Right cardiac atrium (tissue), 5 donors: ENCODE measurements around the gene NADSYN1. TPM values are rescaled to one million over a fixed set of nuclear protein-coding genes. Genes with fewer than 3 reads are reported as not detected.

Source experiments
- ATAC-seq, 2 donors: fragments of 200-7000 bp; cut with Tn5 transposase; one replicate each; pipeline versions ENCODE4 v1.8.0 to v1.9.1; 2020; ENCODE audit warnings: moderate library complexity in 2 of 2, mild to moderate bottlenecking in 1 of 2
- DNase-seq, 3 donors: peaks; one replicate each; pipeline ENCODE4 v3.0.0-alpha.2; 2020
- H3K27ac ChIP-seq: one replicate; pipeline ENCODE4 v1.5.1; 2013; ENCODE audit warnings: mild to moderate bottlenecking, low read length, control low read depth, moderate library complexity
- H3K27me3 ChIP-seq: one replicate; pipeline ENCODE4 v1.6.1; 2013; ENCODE audit not compliant: control insufficient read depth, insufficient read depth
- H3K4me1 ChIP-seq: one replicate; pipeline ENCODE4 v1.6.1; 2013; ENCODE audit warnings: low read length; ENCODE audit not compliant: control insufficient read depth, insufficient read depth
- H3K4me3 ChIP-seq: one replicate; pipeline ENCODE4 v1.5.1; 2013; ENCODE audit warnings: low read length, control low read depth
- H3K9me3 ChIP-seq: one replicate; pipeline ENCODE4 v1.6.1; 2013; ENCODE audit warnings: low read length; ENCODE audit not compliant: control insufficient read depth
- WGBS: extraction: QIAGEN DNeasy Blood & Tissue Kit; methylation state at CpG from one replicate; pipeline ENCODE4 v1.1.7; 2013; 5-methylcytosine and 5-hydroxymethylcytosine counted together
- intact Hi-C, 4 donors: fragments of 100-400 bp; cut with DNase I; formaldehyde crosslinking; loops; one replicate each; pipeline versions ENCODE4 v1.11.0 to v1.14.0; 2022 to 2023
- polyA plus RNA-seq: library from polyadenylated mRNA; stranded (reverse); fragments of 200-250 nt; gene quantifications from one replicate; pipeline ENCODE4 v1.2.3, GENCODE V29; 2013
- total RNA-seq, 4 donors: library from RNA; stranded (reverse); fragmentation: NEBNext Ultra II Directional; extraction: Animal tissue kit (Norgen Biotek cat#: 25700); gene quantifications; one replicate each; pipeline ENCODE4 v1.2.1, GENCODE V29; 2021
- donor health status: healthy with polysubstance abuse.
- donor health status: DM: no; HTN: yes; CAD: no.
- donor health status: DM: no; HTN: no; CAD: no.
- donor health status: DM: no; HTN: yes; CAD: no; lungs with severe emphysema.
- donor health status: DM: yes; HTN: yes; CAD: no.

NADSYN1 gene
- total and polyA plus RNA-seq, 5 donors, result 21.5 to 28.2 (median 25.1) TPM

- Histone ChIP-seq H3K27me3 (no peaks in the 10 kb centered on the region), H3K4me1 (no peaks in the 10 kb centered on the region), H3K27ac (no peak overlapping the region), H3K9me3 (no peaks in the 10 kb centered on the region), H3K4me3 (no peak overlapping the region)
- ATAC-seq (no peak), DNase-seq (peak in 1 of 3 donors; percentile 44)
- intact Hi-C loops, result no loop called here
- 93% methylated on average over 20 of the region's 20 CpGs for WGBS
Measured at GRCh38 chr11:71443736-71444445, 9.1 kb upstream of the NADSYN1 start.

- no peaks in the 10 kb centered on the region for H3K9me3 ChIP-seq
- no peak overlapping the region for H3K27ac ChIP-seq
- 98% methylated on average over 6 of the region's 6 CpGs for WGBS
- no peak overlapping the region for H3K4me3 ChIP-seq
- no peaks in the 10 kb centered on the region for H3K27me3 ChIP-seq
- no peak for ATAC-seq
- intact Hi-C loops, result no loop called here
- DNase-seq, result no peak
- no peaks in the 10 kb centered on the region for H3K4me1 ChIP-seq
Measured at GRCh38 chr11:71444811-71445210, 8.2 kb upstream of the NADSYN1 start.

GRCh38 chr11:71446150-71446549, 6.9 kb upstream of the NADSYN1 start:
- no peaks in the 10 kb centered on the region for H3K27me3 ChIP-seq

GRCh38 chr11:71446942-71447688, 5.9 kb upstream of the NADSYN1 start:
- intact Hi-C loops, result no loop called here
- H3K4me1 ChIP-seq, result no peaks in the 10 kb centered on the region
- H3K27me3 ChIP-seq, result no peaks in the 10 kb centered on the region
- no peaks in the 10 kb centered on the region for H3K9me3 ChIP-seq
- H3K4me3 ChIP-seq, result peak overlapping the region; percentile 47
- ATAC-seq, result no peak
- 60% methylated on average over 9 of the region's 9 CpGs for WGBS
- peak in 2 of 3 donors; percentile 43 to 63 for DNase-seq
- peak overlapping the region; percentile 30 for H3K27ac ChIP-seq

More at GRCh38 chr11:71446150-71446549, 6.9 kb upstream of the NADSYN1 start:
- H3K9me3 ChIP-seq, result no peaks in the 10 kb centered on the region
- 96% methylated on average over 1 of the region's 1 CpG for WGBS
- DNase-seq (no peak), ATAC-seq (no peak)
- H3K4me1 ChIP-seq, result no peaks in the 10 kb centered on the region
- intact Hi-C loops, result no loop called here
- H3K4me3 ChIP-seq, result no peak overlapping the region
- no peak overlapping the region for H3K27ac ChIP-seq

- intact Hi-C loops, result no loop called here
- peak overlapping the region; percentile 31 for H3K27ac ChIP-seq
- H3K4me3 ChIP-seq, result peak overlapping the region; percentile 47
- peak; percentile 47 for ATAC-seq
- H3K4me1 ChIP-seq, result no peaks in the 10 kb centered on the region
- DNase-seq, result no peak
- WGBS, result 1% methylated on average over 30 of the region's 31 CpGs
- H3K27me3 ChIP-seq, result no peaks in the 10 kb centered on the region
- no peaks in the 10 kb centered on the region for H3K9me3 ChIP-seq
Measured at GRCh38 chr11:71447791-71448256, 5.2 kb upstream of the NADSYN1 start.

- peak; percentile 98 to 99 (median 99) for DNase-seq
- H3K27me3 ChIP-seq, result no peaks in the 10 kb centered on the region
- peak within 1 kb of the TSS; percentile 46 for H3K27ac ChIP-seq
- peak; percentile 93 to 94 for ATAC-seq
- H3K4me3 ChIP-seq, result peak within 1 kb of the TSS; percentile 47
- no peaks in the 10 kb centered on the region for H3K9me3 ChIP-seq
- intact Hi-C loops, result no loop called here
- H3K4me1 ChIP-seq, result no peaks in the 10 kb centered on the region
- WGBS, result under 1% methylated on average over 78 of the region's 78 CpGs
Measured at GRCh38 chr11:71448257-71449171, 4.5 kb upstream of the NADSYN1 start, which contains the start of gene DHCR7. Gene DHCR7 (minus strand): TSS chr11:71448393. CDS start chr11:71444952, 3,441 bp downstream.

- H3K4me3 ChIP-seq, result no peak overlapping the region
- H3K27me3 ChIP-seq, result no peaks in the 10 kb centered on the region
- no peak overlapping the region for H3K27ac ChIP-seq
- peaks cover 2% of the 10 kb centered on the region for H3K4me1 ChIP-seq
- intact Hi-C loops, result no loop called here
- ATAC-seq, result no peak
- 48% methylated on average over 6 of the region's 6 CpGs for WGBS
- no peaks in the 10 kb centered on the region for H3K9me3 ChIP-seq
- no peak for DNase-seq
Measured at GRCh38 chr11:71449596-71449995, 3.4 kb upstream of the NADSYN1 start.

- ATAC-seq (no peak), DNase-seq (no peak)
- Histone ChIP-seq H3K27me3 (no peaks in the 10 kb centered on the region), H3K4me3 (no peak overlapping the region), H3K9me3 (no peaks in the 10 kb centered on the region), H3K4me1 (peaks cover 2% of the 10 kb centered on the region), H3K27ac (no peak overlapping the region)
- 63% methylated on average over 2 of the region's 2 CpGs for WGBS
- intact Hi-C loops, result no loop called here
Measured at GRCh38 chr11:71450507-71450906, 2.5 kb upstream of the NADSYN1 start.

- H3K27ac ChIP-seq, result no peak overlapping the region
- 81% methylated on average over 3 of the region's 3 CpGs for WGBS
- H3K4me1 ChIP-seq, result peaks cover 2% of the 10 kb centered on the region
Measured at GRCh38 chr11:71450939-71451338, 2.1 kb upstream of the NADSYN1 start.

GRCh38 chr11:71451596-71452198, 1.3 kb upstream of the NADSYN1 start:
- no peak for ATAC-seq
- Histone ChIP-seq H3K4me3 (peak overlapping the region; percentile 54), H3K4me1 (peaks cover 2% of the 10 kb centered on the region), H3K9me3 (no peaks in the 10 kb centered on the region), H3K27me3 (no peaks in the 10 kb centered on the region), H3K27ac (peak overlapping the region; percentile 34)
- intact Hi-C loops, result no loop called here
- peak in 1 of 3 donors; percentile 48 for DNase-seq
- 68% methylated on average over 9 of the region's 9 CpGs for WGBS

More at GRCh38 chr11:71450939-71451338, 2.1 kb upstream of the NADSYN1 start:
- ATAC-seq, result no peak
- intact Hi-C loops, result no loop called here
- DNase-seq, result no peak
- no peaks in the 10 kb centered on the region for H3K27me3 ChIP-seq
- H3K4me3 ChIP-seq, result no peak overlapping the region
- no peaks in the 10 kb centered on the region for H3K9me3 ChIP-seq
